Nephron progenitor cell (in vitro differentiated cells): ENCODE data around the gene CFAP74.

Source experiments
- DNase-seq: peaks from one replicate; pipeline ENCODE4 v3.0.0; 2021
- H3K27ac Mint-ChIP-seq: 2 replicates; pipeline ENCODE4 v1.8.0; 2021; ENCODE audit warnings: mild to moderate bottlenecking, moderate library complexity, mixed read lengths
- H3K27me3 Mint-ChIP-seq: 2 replicates; pipeline ENCODE4 v1.8.0; 2021; ENCODE audit warnings: mild to moderate bottlenecking, low read depth, mixed read lengths; ENCODE audit not compliant: poor library complexity
- H3K36me3 Mint-ChIP-seq: 2 replicates; pipeline ENCODE4 v1.8.0; 2021; ENCODE audit warnings: low read depth, mixed read lengths
- H3K4me1 Mint-ChIP-seq: 2 replicates; pipeline ENCODE4 v1.8.0; 2021; ENCODE audit warnings: mixed read lengths
- H3K4me3 Mint-ChIP-seq: 2 replicates; pipeline ENCODE4 v1.8.0; 2021; ENCODE audit warnings: mild to moderate bottlenecking, moderate library complexity, mixed read lengths
- H3K9me3 Mint-ChIP-seq: 2 replicates; pipeline ENCODE4 v1.8.0; 2021; ENCODE audit warnings: mild to moderate bottlenecking, moderate library complexity, mixed read lengths
- TF ChIP-seq, protein P1 (sequence below): fragments of 200-600 bp; sonication (generic); IDR thresholded peaks from 2 replicates; pipeline ENCODE4 v1.5.0; 2021; ENCODE audit warnings: antibody characterized with exemption

The CFAP74 gene

DNA sequence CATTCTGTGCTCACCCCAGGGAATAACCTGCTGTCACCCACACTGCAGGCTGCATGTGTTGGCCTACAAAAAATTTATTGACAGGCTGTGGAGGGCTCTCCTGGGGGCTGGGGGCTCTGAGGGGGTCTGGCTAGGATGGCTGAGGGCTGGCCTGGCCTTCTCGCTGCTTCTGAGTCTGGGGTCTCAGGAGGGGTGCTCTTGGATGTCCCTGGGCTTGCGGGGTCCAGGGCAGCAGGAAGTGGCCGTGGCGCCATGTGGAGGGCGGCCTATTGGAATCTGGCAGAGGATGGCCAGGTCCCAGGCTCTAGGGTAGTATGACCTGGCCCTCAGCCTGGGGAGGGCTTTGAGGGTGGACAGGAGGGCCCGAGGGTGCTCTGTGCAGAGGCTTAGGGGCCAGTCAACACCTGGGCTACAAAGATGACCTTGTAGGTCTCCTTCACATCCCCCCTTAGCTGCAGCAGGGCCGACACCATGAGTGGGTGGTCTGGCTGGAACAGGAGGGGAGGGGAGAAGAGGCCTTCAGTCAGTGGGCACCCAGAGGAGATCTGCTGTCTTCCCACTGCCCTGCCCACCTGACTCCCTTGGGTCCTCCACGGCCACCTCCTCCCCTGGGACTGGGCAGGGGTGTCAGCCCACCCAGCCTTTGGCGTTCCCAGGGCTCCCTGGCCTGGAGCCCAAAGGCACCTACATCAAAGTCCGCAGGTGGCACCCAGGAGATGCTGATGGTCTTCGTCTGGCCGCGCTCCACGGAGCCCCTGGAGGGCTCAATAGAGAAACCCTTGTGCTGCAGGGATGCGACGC is 81.5 kb downstream of the CFAP74 start:
- H3K36me3 Mint-ChIP-seq, result no peaks in the 10 kb centered on the region
- H3K27ac Mint-ChIP-seq, result no peak overlapping the region
- H3K4me1 Mint-ChIP-seq, result peaks cover 18% of the 10 kb centered on the region
- no peaks in the 10 kb centered on the region for H3K9me3 Mint-ChIP-seq
- DNase-seq, result no peak
- H3K27me3 Mint-ChIP-seq, result peaks cover 13% of the 10 kb centered on the region
- TF ChIP-seq, protein P1, sequence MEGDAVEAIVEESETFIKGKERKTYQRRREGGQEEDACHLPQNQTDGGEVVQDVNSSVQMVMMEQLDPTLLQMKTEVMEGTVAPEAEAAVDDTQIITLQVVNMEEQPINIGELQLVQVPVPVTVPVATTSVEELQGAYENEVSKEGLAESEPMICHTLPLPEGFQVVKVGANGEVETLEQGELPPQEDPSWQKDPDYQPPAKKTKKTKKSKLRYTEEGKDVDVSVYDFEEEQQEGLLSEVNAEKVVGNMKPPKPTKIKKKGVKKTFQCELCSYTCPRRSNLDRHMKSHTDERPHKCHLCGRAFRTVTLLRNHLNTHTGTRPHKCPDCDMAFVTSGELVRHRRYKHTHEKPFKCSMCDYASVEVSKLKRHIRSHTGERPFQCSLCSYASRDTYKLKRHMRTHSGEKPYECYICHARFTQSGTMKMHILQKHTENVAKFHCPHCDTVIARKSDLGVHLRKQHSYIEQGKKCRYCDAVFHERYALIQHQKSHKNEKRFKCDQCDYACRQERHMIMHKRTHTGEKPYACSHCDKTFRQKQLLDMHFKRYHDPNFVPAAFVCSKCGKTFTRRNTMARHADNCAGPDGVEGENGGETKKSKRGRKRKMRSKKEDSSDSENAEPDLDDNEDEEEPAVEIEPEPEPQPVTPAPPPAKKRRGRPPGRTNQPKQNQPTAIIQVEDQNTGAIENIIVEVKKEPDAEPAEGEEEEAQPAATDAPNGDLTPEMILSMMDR, result no peak
- H3K4me3 Mint-ChIP-seq, result no peak overlapping the region

DNA sequence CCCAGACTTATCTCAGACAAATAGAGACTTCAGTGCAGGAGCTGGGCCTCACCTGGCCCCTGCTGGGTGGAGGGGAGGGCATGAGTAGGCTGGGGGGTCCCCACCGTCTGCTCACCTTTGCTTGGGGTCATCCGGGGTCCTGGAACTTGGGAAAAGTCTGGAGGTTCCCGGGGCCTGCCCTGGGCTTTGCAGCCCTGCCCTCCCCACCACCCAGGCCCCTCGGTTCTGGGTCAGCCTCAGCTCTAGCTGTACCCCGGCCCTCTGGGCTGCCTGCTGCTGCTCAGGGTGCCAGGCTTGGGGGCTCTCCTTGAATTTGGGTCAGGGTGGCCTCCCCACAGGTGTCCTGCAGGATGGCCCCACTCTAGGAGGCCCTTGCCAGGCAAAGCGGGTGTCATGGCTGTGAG is 82.1 kb downstream of the CFAP74 start:
- Mint-ChIP-seq H3K4me3 (no peak overlapping the region), H3K4me1 (peaks cover 23% of the 10 kb centered on the region), H3K36me3 (no peaks in the 10 kb centered on the region), H3K27me3 (peaks cover 13% of the 10 kb centered on the region), H3K27ac (no peak overlapping the region), H3K9me3 (no peaks in the 10 kb centered on the region)
- no peak for DNase-seq
- TF ChIP-seq, protein P1, result no peak

DNA sequence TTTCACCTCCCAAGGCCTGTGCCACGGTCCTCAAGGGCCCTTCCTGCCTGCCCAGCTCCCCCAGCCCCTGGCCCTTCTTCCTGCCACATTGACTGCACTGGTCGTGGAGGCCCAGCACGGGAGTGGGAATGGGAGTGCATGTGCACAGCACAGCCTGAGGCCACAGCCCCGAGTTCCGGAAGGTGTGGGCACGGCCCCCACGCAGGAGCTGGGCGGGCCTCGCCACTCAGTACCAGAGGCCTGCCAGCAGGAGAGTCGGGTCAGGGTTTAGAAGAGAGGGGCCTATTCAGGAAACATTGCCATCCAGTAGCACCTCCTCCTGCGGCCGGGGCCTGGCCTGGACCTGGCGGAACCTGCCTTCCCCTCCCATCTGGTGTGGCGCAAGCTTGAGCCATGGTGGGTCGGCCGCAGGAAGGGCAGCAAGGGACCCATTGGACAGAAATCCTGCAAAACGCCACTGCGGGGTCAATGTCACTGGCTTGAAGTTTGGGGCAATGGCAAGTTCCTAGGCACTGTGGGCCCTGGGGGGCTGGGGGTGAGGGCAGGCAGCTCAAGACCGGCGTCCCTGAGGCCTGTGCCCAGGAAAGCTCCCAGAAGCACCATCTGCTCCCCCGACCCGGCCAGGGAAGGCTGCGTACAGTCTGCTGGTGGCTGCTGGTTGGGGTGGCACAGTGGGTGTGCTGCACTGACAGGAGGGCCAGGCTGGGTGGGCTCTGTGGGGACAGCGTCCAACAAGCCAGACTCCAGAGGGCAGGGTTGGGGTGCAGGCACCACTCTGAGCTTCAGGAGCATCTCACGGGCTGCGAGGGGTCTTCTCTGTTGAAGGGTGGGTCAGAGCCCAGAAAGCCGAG is 82.8 kb downstream of the CFAP74 start:
- Mint-ChIP-seq H3K27ac (no peak overlapping the region), H3K36me3 (no peaks in the 10 kb centered on the region), H3K27me3 (peaks cover 13% of the 10 kb centered on the region), H3K9me3 (no peaks in the 10 kb centered on the region), H3K4me3 (no peak overlapping the region), H3K4me1 (peaks cover 27% of the 10 kb centered on the region)
- no peak for DNase-seq
- TF ChIP-seq, protein P1, result no peak

DNA sequence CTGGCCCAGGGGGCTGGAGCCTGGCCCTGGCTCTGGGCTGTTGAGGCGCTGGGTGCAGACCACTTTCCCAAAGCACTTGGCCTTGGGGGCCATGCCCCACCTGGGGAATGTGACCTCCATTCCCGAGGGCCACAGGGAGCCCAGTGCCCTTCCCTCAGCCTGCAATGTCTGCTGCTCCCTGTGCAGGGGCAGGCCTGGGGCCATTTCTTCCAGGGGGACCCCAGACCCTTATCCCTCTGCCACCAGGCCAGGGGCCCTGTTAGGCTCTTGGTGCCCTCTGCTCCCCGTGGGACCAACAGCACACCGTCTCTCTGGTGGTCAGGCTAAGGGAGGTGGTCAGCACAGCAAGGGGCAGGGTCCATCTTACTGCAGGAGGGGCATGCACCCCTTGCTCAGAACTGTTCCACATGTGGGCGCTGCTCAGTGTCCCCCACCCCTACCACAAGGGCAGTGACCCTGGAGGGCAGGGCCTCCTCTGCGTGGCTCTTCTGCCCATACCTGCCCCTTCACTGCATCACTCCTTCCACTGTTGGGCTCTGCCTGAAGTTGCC is 83.5 kb downstream of the CFAP74 start:
- Mint-ChIP-seq H3K27ac (no peak overlapping the region), H3K36me3 (no peaks in the 10 kb centered on the region), H3K9me3 (no peaks in the 10 kb centered on the region), H3K4me1 (peaks cover 28% of the 10 kb centered on the region), H3K4me3 (no peak overlapping the region), H3K27me3 (peaks cover 13% of the 10 kb centered on the region)
- DNase-seq, result no peak
- TF ChIP-seq, protein P1, result no peak

DNA sequence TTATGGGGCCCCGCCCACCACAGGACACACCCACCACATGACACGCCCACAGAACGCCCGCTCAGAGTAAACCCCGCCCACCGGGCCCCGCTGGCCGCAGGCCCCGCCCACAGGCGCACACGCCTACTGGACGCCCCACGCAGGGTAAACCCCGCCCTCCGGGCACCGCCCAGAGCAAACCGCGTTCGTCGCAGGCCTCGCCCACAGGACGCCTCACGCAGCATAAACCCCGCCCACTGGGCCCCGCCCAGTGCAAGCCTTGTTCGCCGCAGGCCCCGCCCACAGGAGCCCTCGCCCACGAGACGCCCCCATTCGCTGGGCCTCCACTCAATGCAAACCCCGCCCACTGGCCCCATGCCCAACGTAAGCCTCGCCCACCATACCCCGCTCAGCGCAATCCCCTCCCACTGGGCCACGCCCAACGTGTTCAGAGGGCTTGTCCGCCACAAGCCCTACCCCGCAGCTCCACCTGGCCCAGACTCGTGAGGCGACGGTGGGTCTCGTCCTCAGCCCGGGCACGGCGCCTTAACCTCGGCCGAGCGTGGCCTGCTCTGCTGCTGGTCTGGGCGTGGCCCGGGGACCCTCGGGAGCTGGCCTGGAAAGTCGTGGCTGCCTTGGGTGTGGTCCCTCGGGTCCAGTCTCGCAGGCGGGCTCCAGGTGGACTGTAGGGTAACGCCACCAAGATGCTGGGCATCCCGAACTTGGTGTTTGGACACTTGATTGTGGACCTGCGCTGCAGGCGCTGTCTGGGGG is 84.1 kb downstream of the CFAP74 start:
- TF ChIP-seq, protein P1, result no peak
- Mint-ChIP-seq H3K36me3 (no peaks in the 10 kb centered on the region), H3K27ac (no peak overlapping the region), H3K4me1 (peaks cover 29% of the 10 kb centered on the region), H3K27me3 (peaks cover 14% of the 10 kb centered on the region), H3K9me3 (no peaks in the 10 kb centered on the region), H3K4me3 (peak overlapping the region; percentile 45)
- DNase-seq, result peak; percentile 100
